H9 (cell line): ENCODE data around the gene SEC24C. TPM values are rescaled to one million over a fixed set of nuclear protein-coding genes. Genes with fewer than 3 reads are reported as not detected.

ENCODE experiments used
- DNase-seq: peaks from one replicate; pipeline ENCODE4 v3.0.0-alpha.2; 2017
- H2AFZ ChIP-seq: one replicate; pipeline ENCODE4 v1.6.1; 2013; ENCODE audit warnings: mild to moderate bottlenecking, low read length, control low read depth, moderate library complexity
- H2AK5ac ChIP-seq: 2 replicates; pipeline ENCODE4 v1.6.1; 2013; ENCODE audit warnings: low read length, control low read depth, mixed read lengths; ENCODE audit not compliant: insufficient read length
- H2BK120ac ChIP-seq: one replicate; pipeline ENCODE4 v1.6.1; 2013; ENCODE audit warnings: low read depth, mild to moderate bottlenecking, low read length, control low read depth, inconsistent platforms; ENCODE audit not compliant: poor library complexity, severe bottlenecking
- H2BK12ac ChIP-seq: 2 replicates; pipeline ENCODE4 v1.6.1; 2013; ENCODE audit warnings: low read length, control low read depth, mixed read lengths, low read depth; ENCODE audit not compliant: insufficient read length
- H2BK15ac ChIP-seq: 2 replicates; pipeline ENCODE4 v1.6.1; 2013; ENCODE audit warnings: low read depth, low read length, control low read depth
- H2BK20ac ChIP-seq: one replicate; pipeline ENCODE4 v1.6.1; 2013; ENCODE audit warnings: low read depth, mild to moderate bottlenecking, low read length, control low read depth, inconsistent platforms; ENCODE audit not compliant: poor library complexity, severe bottlenecking
- H2BK5ac ChIP-seq: 2 replicates; pipeline ENCODE4 v1.6.1; 2013; ENCODE audit warnings: low read length, control low read depth, mixed read lengths; ENCODE audit not compliant: insufficient read length
- H3K14ac ChIP-seq: 2 replicates; pipeline ENCODE4 v1.6.1; 2013; ENCODE audit warnings: low read length, control low read depth; ENCODE audit not compliant: insufficient read depth
- H3K18ac ChIP-seq: 2 replicates; pipeline ENCODE4 v1.6.1; 2013; ENCODE audit warnings: low read depth, mild to moderate bottlenecking, mixed read lengths, low read length, control low read depth; ENCODE audit not compliant: insufficient read length
- H3K23ac ChIP-seq: 2 replicates; pipeline ENCODE4 v1.6.1; 2013; ENCODE audit warnings: low read length, control low read depth, mixed read lengths, low read depth; ENCODE audit not compliant: insufficient read length
- H3K23me2 ChIP-seq: 2 replicates; pipeline ENCODE4 v1.6.1; 2013; ENCODE audit warnings: low read depth, mild to moderate bottlenecking, mixed read lengths, low read length, control low read depth; ENCODE audit not compliant: insufficient read length, poor library complexity, severe bottlenecking
- H3K27ac ChIP-seq: 2 replicates; pipeline ENCODE4 v1.5.1; 2013; ENCODE audit warnings: low read length, control low read depth, mixed read lengths, low read depth; ENCODE audit not compliant: insufficient read length
- H3K27me3 ChIP-seq: 2 replicates; pipeline ENCODE4 v1.6.1; 2013; ENCODE audit warnings: low read length, control low read depth, inconsistent platforms; ENCODE audit not compliant: insufficient read depth
- H3K4ac ChIP-seq: 2 replicates; pipeline ENCODE4 v1.6.1; 2013; ENCODE audit warnings: low read depth, mild to moderate bottlenecking, control low read depth, inconsistent platforms, low read length, moderate library complexity
- H3K4me1 ChIP-seq: 2 replicates; pipeline ENCODE4 v1.6.1; 2013; ENCODE audit warnings: low read length, control low read depth, inconsistent platforms; ENCODE audit not compliant: insufficient read depth
- H3K4me2 ChIP-seq: 2 replicates; pipeline ENCODE4 v1.6.1; 2013; ENCODE audit warnings: low read length, control low read depth, mixed read lengths; ENCODE audit not compliant: insufficient read length, insufficient read depth
- H3K56ac ChIP-seq: 2 replicates; pipeline ENCODE4 v1.6.1; 2013; ENCODE audit warnings: low read depth, mild to moderate bottlenecking, mixed read lengths, low read length, control low read depth; ENCODE audit not compliant: insufficient read length
- H3K79me1 ChIP-seq: 2 replicates; pipeline ENCODE4 v1.6.1; 2013; ENCODE audit warnings: low read depth, mild to moderate bottlenecking, moderate library complexity, low read length, control low read depth, inconsistent platforms; ENCODE audit not compliant: insufficient read depth, poor library complexity, severe bottlenecking
- H3K79me2 ChIP-seq: 2 replicates; pipeline ENCODE4 v1.6.1; 2013; ENCODE audit warnings: low read length, control low read depth, inconsistent platforms; ENCODE audit not compliant: insufficient read depth
- H3K9ac ChIP-seq: 2 replicates; pipeline ENCODE4 v1.6.1; 2013; ENCODE audit warnings: low read length, control low read depth, mixed read lengths; ENCODE audit not compliant: insufficient read length; ENCODE audit errors: extremely low read depth
- H3K9me3 ChIP-seq: one replicate; pipeline ENCODE4 v1.6.1; 2013; ENCODE audit warnings: low read depth, low read length, inconsistent platforms; ENCODE audit not compliant: control insufficient read depth
- H3T11ph ChIP-seq: one replicate; pipeline ENCODE4 v1.6.1; 2013; ENCODE audit warnings: mild to moderate bottlenecking, low read length, control low read depth, inconsistent platforms
- H4K20me1 ChIP-seq: one replicate; pipeline ENCODE4 v1.6.1; 2013; ENCODE audit not compliant: control insufficient read depth, insufficient read length, insufficient read depth
- H4K5ac ChIP-seq: 2 replicates; pipeline ENCODE4 v1.6.1; 2013; ENCODE audit warnings: low read depth, mild to moderate bottlenecking, mixed read lengths, low read length, control low read depth; ENCODE audit not compliant: insufficient read length
- H4K8ac ChIP-seq: replicated peaks from 2 replicates; pipeline ENCODE4 v1.6.1; 2013; ENCODE audit warnings: low read length, control low read depth, mixed read lengths, low read depth; ENCODE audit not compliant: insufficient read length
- H4K91ac ChIP-seq: 2 replicates; pipeline ENCODE4 v1.6.1; 2013; ENCODE audit warnings: low read depth, mild to moderate bottlenecking, moderate library complexity, mixed read lengths, low read length, control low read depth; ENCODE audit not compliant: insufficient read length
- H3K27ac Mint-ChIP-seq, 3 experiments: 2 replicates in 2 of 3; 3 replicates in 1 of 3; pipeline ENCODE4 v1.8.0; 2020 to 2021; ENCODE audit warnings: mixed read lengths in 3 of 3, mild to moderate bottlenecking in 1 of 3, moderate library complexity in 1 of 3
- H3K27me3 Mint-ChIP-seq: 2 replicates; pipeline ENCODE4 v1.8.0; 2021; ENCODE audit warnings: low read depth, mild to moderate bottlenecking, moderate library complexity, mixed read lengths
- H3K36me3 Mint-ChIP-seq, 3 experiments: 2 replicates in 2 of 3; 3 replicates in 1 of 3; pipeline ENCODE4 v1.8.0; 2020 to 2021; ENCODE audit warnings: low read depth in 3 of 3, mixed read lengths in 3 of 3; ENCODE audit not compliant: insufficient read depth in 1 of 3
- H3K4me1 Mint-ChIP-seq, 2 experiments: 2 replicates each; pipeline ENCODE4 v1.8.0; 2020; ENCODE audit warnings: mixed read lengths in 2 of 2
- H3K4me3 Mint-ChIP-seq, 2 experiments: 2 replicates in 1 of 2; 3 replicates in 1 of 2; pipeline ENCODE4 v1.8.0; 2020 to 2021; ENCODE audit warnings: mild to moderate bottlenecking in 2 of 2, mixed read lengths in 2 of 2, moderate library complexity in 1 of 2
- H3K9me3 Mint-ChIP-seq, 2 experiments: 2 replicates in 1 of 2; 3 replicates in 1 of 2; pipeline ENCODE4 v1.8.0; 2020; ENCODE audit warnings: mild to moderate bottlenecking in 2 of 2, mixed read lengths in 2 of 2, moderate library complexity in 1 of 2
- CTCF ChIP-seq: fragments of 200-600 bp; sonication (generic); conservative IDR thresholded peaks from 3 replicates; pipeline ENCODE4 v1.8.0; 2021; ENCODE audit warnings: antibody characterized with exemption, mild to moderate bottlenecking
- WGBS: extraction: QIAGEN DNeasy Blood & Tissue Kit; methylation state at CpG from one replicate; pipeline ENCODE4 v1.1.7; 2013; ENCODE audit warnings: missing lambda C conversion rate, low lambda C conversion rate, mixed read lengths; ENCODE audit not compliant: insufficient read length; ENCODE audit errors: extremely low coverage; 5-methylcytosine and 5-hydroxymethylcytosine counted together
- total RNA-seq: library from RNA; stranded (reverse); gene quantifications from 2 replicates; pipeline ENCODE4 v1.2.1, GENCODE V29; 2021

Gene SEC24C
- total RNA-seq, 1 experiment from 2014 or later, result 62.4 TPM

- no peak overlapping the region for H3K27ac ChIP-seq
- no peak overlapping the region for H4K5ac ChIP-seq
- H2BK15ac ChIP-seq, result no peak overlapping the region
- no peak overlapping the region for H2BK12ac ChIP-seq
- H3K4ac ChIP-seq, result no peak overlapping the region
- TF ChIP-seq CTCF, result peak; percentile 24; the same call in 2 of the 3 replicates
- no peak overlapping the region for H2AFZ ChIP-seq
- no peaks in the 10 kb centered on the region for H3K9me3 Mint-ChIP-seq
- peaks cover 3% of the 10 kb centered on the region for H3K23me2 ChIP-seq
- H4K8ac ChIP-seq, result no peak overlapping the region
- peak overlapping the region; percentile 86 to 92 for H3K4me3 Mint-ChIP-seq
- H4K20me1 ChIP-seq, result no peaks in the 10 kb centered on the region
- peak overlapping the region; percentile 43 for H3K9ac ChIP-seq
- peak overlapping the region; percentile 86 for H3K14ac ChIP-seq
- no peak overlapping the region for H2AK5ac ChIP-seq
- H3K27ac Mint-ChIP-seq, result peak overlapping the region in 2 of 3 experiments; percentile 81 to 92; a peak in 4 of 7 replicates
- H3K27me3 Mint-ChIP-seq, result no peaks in the 10 kb centered on the region
- H3K36me3 Mint-ChIP-seq, result peaks cover 15 to 65% (median 49%) of the 10 kb centered on the region in 3 experiments
- no peaks in the 10 kb centered on the region for H3K9me3 ChIP-seq
- H2BK20ac ChIP-seq, result no peak overlapping the region
- H4K91ac ChIP-seq, result no peak overlapping the region
- no CpG with 5 or more reads among the region's 101 CpGs for WGBS
- no peak overlapping the region for H3T11ph ChIP-seq
- H3K56ac ChIP-seq, result no peak overlapping the region
- H3K4me1 ChIP-seq, result peaks cover 5% of the 10 kb centered on the region; the same call in 1 of the 2 replicates
- no peak overlapping the region for H2BK120ac ChIP-seq
- H3K18ac ChIP-seq, result peak overlapping the region; percentile 66
- DNase-seq, result peak; percentile 83
- no peak overlapping the region for H2BK5ac ChIP-seq
- no peaks in the 10 kb centered on the region; the same call in 1 of the 2 replicates for H3K79me2 ChIP-seq
- no peaks in the 10 kb centered on the region for H3K27me3 ChIP-seq
- no peak overlapping the region for H3K23ac ChIP-seq
- peak overlapping the region; percentile 79 for H3K4me2 ChIP-seq
- H3K79me1 ChIP-seq, result no peaks in the 10 kb centered on the region
- H3K4me1 Mint-ChIP-seq, result peaks cover 28 to 35% of the 10 kb centered on the region in 2 experiments
These were observed 28.3 kb downstream of the SEC24C start for GRCh38 chr10:73772281-73773151.
